ENCODE data around the gene NCAPD2.

DNA sequence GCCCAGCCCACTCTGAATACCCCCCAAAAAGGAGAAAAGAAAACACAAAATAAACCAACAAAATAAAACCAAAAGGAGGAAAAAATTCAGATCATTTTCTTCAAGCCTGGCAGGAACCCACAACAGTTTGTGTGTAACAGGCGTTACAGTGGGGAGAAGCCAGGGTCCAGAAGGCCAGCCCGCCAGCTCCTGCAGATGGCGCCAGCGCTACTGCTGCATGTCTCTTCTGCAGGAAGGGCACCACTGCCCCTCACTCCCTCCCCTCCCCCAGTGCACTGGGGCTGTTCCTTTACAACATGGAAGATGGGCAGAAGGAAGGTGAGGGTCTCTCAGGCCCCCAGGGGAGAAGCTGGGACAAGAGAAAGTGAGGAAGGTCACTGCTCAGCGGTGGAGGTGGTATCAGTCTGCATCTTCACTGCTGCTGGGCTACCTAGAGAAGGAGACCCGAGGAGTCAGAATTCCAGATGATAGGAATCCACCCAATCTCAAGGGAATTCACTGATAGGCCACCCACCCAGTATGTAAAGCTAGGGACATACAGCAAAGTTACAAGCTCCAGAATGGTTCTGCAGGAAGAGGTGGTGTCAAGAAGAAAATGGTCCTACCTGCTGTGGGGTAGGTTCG lies 76.5 kb downstream of the NCAPD2 start:
- TF ChIP-seq, protein P1, sequence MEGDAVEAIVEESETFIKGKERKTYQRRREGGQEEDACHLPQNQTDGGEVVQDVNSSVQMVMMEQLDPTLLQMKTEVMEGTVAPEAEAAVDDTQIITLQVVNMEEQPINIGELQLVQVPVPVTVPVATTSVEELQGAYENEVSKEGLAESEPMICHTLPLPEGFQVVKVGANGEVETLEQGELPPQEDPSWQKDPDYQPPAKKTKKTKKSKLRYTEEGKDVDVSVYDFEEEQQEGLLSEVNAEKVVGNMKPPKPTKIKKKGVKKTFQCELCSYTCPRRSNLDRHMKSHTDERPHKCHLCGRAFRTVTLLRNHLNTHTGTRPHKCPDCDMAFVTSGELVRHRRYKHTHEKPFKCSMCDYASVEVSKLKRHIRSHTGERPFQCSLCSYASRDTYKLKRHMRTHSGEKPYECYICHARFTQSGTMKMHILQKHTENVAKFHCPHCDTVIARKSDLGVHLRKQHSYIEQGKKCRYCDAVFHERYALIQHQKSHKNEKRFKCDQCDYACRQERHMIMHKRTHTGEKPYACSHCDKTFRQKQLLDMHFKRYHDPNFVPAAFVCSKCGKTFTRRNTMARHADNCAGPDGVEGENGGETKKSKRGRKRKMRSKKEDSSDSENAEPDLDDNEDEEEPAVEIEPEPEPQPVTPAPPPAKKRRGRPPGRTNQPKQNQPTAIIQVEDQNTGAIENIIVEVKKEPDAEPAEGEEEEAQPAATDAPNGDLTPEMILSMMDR (IDR thresholded peaks at IDR 0.05), result no peak
- no peak for TF ChIP-seq POLR2A (IDR thresholded peaks at IDR 0.05)
